HG02938 (cell line): ENCODE results near the gene UNC50.

Experiments
- ATAC-seq: cut with Tn5 transposase; IDR thresholded peaks from one replicate; pipeline ENCODE4 v1.9.1; 2021; ENCODE audit warnings: mild to moderate bottlenecking, moderate library complexity; ENCODE audit not compliant: unreplicated experiment

The UNC50 gene

GRCh38 chr2:98663511-98664090 is 55.2 kb downstream of the UNC50 start:
- ATAC-seq: no peak

DNA sequence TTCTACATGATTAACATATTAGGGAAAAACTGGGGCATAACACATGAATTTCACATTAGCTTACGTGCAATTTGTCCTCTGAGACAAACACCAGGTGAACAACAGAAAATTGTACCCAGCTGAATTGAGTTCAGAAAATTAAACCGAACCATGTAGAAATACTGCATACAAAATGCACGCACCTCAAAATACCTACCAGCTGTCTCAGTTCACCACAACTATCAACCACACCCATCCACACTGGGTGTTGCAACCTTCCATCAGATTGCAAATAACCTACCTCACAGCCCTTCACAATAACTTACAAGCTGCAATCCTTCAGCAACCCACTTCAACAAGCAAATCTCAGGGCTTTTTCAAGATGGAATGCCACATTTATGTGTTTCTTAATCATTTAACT is 55.9 kb downstream of the UNC50 start:
- ATAC-seq: no peak

DNA sequence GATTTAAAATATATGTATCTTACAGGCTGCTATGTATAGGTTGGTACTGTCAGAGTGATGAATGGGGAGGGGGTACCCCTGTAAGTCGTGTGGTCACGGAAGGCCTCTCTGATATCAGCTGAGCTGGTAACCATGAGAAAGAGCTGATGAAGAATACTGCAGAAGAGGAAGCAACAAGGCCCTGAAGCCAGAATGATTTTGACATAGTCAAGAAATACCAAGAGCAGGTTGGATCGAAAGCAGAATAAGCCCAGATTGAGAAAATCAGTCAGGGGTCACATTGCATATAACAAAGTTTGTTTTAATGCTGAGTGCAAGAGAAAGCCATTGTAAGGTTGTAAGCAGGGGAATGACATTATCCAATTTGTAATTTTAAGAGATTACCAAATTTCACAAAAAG is 57.3 kb downstream of the UNC50 start:
- ATAC-seq: no peak
